SK-N-MC (cell line): ENCODE results near the gene INF2.

Source experiments
- EZH2 ChIP-seq: fragments of 200-600 bp; sonication (generic); IDR thresholded peaks from one replicate; pipeline ENCODE4 v1.6.1; 2017; ENCODE audit warnings: antibody characterized with exemption
- FOXP2 ChIP-seq: optimal IDR thresholded peaks from 2 replicates; pipeline ENCODE3; 2011; ENCODE audit warnings: mild to moderate bottlenecking, moderate library complexity; ENCODE audit not compliant: insufficient read depth; ENCODE audit errors: extremely low read length, control extremely low read depth
- POLR2AphosphoS5 ChIP-seq: IDR thresholded peaks from 2 replicates; pipeline ENCODE4 v1.6.1; 2012; ENCODE audit warnings: mild to moderate bottlenecking, low read depth, low read length, borderline replicate concordance

DNA sequence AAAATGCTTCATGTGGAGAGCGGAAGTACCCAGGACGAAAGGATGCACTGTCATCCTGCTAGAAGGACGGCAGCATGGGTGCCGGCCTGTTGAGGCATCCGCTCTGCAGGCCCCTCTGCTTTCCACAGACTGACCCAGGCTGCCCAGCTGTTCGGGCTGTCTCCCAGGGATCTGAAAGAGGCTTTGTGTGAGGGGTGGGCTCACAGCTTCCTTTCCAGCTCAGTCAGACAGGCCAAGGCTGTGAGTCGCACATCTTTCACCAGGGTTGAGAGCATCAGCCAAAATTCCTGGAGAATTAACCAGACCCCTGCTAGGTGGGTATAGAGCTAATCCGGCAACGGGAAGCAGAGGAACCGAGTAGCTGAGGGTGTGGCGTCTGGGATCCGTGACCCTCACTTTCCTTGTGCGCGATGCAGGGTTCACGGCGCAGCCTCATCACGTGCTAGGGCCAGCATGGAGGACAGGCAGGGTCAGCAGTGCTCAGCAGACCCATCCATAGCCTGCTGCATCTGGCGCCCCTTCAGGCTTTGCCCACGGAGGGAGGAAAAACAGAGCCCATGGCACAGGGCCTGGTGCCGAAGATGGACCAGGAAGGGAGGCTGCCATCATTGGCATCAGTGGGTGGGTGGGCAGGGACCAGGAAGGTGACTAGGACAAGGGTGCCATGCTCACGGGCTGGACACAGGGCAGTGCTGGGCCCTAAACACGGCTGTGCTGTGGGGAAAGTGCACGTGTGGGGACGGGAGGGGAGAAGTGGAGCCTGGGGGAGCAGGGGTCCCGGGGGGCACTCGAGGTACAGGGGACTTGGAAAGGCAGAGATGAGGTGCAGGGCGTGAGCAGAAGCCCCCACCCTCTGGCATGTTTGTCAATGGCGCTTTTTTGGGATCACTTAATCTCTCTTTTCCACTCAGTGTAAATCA is 54.3 kb downstream of the INF2 start:
- no peak for TF ChIP-seq POLR2AphosphoS5
- TF ChIP-seq EZH2 = no peak
- TF ChIP-seq FOXP2 = no peak
